HG02610 (cell line): ENCODE measurements around the gene LASP1NB.
A peak's percentile ranks its signal among the peaks of the same experiment; 100 is the strongest.
"Not testable (repeated sequence)": the region's sequence is repeated elsewhere in the genome, so short reads cannot be mapped to it uniquely, and the experiment has no call there.

Experiments
- ATAC-seq: cut with Tn5 transposase; IDR thresholded peaks from one replicate; pipeline ENCODE4 v1.9.1; 2021; ENCODE audit warnings: mild to moderate bottlenecking, moderate library complexity; ENCODE audit not compliant: unreplicated experiment

The LASP1NB gene

DNA sequence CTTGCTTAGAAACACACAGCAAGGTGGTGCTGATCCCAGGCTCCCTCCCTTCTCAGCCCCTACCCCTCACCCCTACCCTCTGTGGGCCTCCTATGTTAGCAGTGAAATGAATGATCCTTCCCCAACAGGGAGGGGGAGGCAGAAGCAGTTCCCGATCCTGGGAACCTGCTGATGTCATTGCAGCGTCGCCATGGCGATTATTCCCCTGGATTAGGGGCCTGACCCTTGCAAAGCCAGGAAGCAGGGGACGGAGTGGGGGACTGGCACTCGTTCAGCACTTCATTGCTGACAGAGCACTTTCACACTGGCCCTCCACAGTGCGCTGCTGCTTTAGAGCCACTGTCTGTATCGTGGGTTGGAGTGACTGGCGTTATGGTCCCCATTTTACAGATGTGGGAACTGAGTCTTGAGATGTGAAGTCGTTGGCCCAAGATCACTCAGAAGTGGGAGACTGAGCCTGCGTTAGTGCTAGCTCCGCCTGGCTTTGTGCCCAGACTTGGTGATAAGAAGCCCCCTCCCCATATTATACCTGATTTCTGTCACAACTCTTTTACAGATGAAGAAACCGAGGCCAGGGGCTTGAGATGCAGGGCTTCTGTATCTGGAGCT lies 29.0 kb upstream of the LASP1NB start:
- ATAC-seq: no peak

DNA sequence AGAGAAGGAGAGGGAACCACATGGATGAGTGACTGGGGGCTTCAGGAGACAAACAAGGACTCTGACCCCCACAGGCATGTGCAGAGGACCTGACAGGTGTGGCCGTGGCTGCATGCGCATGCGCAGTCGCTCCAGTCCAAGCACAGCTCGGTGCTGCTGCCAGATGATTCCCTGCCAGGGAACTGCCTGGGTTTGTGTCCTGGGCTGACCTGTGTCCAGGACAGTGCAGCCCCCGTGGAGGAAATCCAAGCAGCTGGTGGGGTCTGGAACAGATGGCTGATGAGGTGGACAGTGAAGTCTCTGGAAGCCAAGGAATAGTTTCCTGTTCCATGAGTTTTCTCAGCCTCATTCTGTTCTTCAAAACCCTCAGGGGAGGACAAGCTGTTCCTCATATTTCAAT lies 28.2 kb upstream of the LASP1NB start:
- no peak for ATAC-seq

DNA sequence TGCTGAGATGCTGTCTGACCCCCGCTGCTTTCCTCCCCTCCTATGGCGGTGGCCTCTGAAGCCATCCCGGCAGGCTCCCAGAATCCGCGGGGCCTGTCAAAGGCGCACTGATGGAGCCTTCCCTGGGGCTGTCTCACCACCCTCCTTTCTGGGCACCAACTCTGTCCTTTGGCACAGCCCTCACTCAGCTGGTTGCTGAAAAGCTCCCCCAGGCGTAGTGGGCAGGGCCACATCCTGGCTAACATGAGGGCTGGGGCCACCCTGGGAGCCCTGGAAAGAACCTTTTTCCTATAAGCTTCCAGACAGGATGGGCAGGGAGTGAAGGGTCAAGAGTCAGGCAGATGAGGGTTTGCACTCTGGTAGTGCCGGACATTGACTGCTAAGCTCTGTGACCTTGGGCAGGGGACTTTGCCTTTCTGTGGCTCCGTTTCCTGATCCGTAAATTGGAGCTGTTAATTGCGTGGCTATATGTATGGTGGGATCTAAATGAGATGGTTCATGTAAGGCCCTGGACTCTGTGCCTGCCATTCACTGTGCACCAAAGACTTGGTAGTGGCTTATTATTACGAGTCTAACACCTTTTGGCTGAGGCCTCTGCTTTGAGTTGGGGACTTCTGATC lies 27.6 kb upstream of the LASP1NB start:
- no peak for ATAC-seq

DNA sequence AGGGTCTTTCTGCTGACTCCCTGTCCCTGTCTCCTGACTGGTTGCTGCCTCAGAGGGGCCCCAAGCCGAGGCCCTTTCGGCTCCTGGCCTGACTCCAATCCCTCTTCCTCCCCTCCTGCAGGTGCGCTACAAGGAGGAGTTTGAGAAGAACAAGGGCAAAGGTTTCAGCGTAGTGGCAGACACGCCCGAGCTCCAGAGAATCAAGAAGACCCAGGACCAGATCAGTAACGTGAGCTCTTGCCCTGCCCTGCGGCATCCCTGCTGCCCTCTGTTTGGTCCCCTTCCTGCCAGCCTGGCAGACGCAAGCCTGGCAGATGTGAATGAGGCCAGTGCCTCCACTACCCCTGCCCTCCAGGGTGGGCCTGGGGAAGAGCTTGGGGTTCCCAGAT lies 27.1 kb upstream of the LASP1NB start:
- peak; percentile 17 for ATAC-seq

DNA sequence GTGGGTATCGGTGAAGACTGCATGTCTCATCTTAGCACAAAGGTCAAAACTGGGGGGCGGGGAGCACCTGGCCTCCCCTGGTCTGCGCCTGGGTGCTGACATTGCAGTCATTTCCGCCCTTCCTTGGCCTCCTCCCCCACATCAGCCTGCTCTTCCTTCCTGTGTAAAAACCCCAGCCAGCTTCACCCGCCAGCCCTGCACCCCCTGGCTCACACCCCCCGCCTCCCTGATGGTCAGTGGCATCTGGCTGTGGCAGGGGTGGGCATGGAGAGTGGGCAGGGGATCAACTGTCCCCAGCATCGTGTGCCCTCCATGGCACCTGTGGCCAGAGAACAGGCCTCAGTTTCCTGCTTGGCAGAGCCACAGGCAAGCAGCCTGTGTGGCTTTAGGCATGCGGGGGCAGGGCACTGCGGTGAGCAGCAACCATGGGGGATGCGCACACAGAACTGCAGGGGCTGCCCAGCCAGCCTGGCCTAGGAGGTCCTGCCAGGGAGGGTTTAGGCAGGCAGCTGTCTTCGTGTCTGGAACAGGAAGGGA lies 26.5 kb upstream of the LASP1NB start:
- peak; percentile 69 for ATAC-seq

DNA sequence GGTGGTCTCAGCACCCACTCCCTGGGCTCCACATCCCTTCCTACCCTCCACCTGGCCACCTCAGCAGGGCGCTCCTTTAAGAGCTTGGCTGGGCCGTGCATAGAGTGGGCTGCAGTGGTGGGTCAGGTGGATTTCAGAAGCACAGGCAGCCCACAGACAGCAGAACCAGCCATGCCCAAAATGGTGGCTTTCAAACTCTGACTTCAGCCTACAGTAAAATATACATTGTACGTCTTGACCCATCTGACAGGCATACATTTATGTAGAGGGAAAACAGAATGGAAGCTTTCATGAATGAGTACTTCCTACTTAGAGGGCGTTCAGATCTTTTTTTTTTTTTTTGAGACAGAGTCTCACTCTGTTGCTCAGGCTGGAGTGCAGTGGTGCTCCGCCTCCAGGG lies 26.0 kb upstream of the LASP1NB start:
- ATAC-seq: no peak

DNA sequence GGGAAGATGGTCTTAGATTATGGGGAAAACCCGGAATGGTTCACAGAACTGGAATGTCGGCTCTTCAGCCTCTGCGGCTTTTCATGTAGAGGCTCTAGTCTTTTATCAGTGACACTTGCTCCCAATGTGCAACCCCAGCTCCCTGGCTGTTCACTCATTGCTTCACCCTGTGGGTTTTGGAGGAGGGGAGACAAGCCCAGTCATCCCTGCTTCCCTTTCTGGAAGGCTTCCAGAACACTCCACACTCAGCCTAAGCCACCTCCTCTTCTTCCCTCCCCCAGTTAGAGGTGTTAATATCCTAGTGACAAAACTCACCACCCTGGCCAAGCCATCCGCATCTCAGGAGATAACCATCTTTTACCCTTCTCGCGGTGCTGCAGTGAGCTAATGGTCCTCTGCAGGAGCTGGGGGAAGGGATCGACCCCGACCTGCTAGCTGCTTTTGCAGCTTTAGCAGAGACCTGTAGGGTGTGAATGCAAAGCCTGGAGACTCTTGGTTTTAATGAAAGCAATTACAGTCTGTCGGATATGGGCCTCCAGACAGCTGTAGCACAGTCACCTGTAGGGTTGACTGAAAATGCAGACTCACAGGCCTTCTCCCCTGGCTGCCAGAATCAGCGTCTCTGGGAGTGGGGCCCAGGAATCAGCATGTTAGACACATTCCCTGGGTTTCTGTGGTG lies 24.3 kb upstream of the LASP1NB start:
- ATAC-seq: no peak

DNA sequence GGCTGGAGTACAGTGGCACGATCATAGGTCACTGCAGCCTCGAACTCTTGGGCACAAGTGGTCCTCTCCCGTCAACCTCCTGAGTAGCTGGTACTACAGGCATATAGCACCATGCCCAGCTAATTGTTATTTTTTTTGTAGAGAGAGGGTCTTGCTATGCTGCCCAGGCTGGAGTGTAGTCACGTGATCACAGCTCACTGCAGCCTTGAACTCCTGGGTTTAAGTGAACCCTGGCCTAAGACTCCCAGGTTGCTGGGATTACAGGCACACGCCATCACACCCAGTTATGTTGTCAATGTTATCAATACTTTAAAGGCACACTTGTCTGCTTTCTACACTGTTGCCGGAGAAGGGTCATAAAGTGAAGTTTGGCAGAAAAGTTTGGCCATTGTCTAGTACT lies 22.0 kb upstream of the LASP1NB start:
- no peak for ATAC-seq

DNA sequence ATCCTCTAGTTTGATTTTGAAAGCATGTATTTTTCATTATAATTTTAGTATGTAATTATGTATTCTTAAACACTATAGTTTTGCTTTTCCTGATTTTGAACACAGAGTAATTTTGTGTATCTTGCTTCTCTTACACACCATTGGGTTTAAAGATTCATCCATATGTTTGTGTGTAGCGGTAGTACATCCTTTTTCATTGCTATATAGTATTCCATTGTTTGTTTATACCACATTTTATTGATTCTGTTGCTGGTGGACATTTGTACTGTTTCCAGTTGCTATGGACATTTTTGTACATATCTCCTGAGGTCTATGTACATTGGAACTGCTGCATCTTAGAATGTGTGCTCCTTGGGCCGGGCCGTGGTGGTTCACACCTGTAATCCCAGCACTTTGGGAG lies 20.5 kb upstream of the LASP1NB start:
- no peak for ATAC-seq

DNA sequence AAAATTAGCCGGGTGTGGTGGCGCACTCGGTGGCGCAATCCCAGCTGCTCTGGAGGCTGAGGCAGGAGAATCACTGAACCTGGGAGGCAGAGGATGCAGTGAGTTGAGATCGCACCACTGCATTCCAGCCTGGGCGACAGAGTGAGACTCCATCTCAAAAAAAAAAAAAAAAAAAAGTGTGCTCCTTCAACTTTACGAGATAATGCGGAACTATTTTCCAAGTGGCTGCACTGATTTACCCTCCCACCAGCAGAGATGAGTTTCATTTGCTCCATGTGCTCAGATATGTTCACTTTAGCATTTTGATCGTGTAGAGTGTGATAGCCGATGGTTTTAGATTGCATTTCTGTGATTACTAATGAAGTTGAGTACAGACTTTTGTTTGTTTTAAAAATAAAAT lies 20.0 kb upstream of the LASP1NB start:
- no peak for ATAC-seq

DNA sequence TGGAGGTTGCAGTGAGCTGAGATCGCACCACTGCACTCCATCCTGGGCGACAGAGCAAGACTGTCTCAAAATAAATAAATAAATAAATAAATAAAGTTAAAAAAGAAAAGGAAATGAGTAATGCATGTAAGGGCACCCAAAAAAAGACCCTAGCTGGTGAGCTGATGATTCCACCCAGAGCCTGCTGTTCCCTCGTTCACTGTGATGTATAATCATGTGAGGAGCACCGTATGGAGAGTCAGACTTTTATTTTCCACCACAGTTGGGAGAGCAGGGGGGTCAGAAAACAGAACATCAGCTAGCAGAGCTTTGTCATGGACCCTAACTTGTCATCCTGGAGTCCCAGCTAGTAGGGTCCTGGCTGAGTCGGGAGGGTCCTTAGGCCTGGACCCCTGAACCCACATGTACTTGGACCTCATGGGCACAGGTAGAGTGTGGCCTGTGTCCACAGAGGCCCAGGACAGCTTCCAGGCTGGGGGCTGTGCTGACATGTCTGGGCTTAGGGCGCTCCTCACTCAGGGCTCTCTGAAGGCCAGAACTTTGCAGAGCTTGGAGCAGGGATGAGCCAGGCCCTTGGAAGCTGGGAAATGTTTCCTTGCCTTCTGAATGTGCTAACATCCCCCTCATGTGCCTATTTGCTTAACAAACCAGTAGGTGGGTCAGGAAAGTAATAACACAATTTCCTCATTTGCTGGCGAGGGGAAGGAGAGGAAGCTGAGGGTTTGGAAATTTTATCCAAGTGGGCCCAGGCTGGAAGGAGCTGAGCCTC lies 18.8 kb upstream of the LASP1NB start:
- ATAC-seq: no peak

DNA sequence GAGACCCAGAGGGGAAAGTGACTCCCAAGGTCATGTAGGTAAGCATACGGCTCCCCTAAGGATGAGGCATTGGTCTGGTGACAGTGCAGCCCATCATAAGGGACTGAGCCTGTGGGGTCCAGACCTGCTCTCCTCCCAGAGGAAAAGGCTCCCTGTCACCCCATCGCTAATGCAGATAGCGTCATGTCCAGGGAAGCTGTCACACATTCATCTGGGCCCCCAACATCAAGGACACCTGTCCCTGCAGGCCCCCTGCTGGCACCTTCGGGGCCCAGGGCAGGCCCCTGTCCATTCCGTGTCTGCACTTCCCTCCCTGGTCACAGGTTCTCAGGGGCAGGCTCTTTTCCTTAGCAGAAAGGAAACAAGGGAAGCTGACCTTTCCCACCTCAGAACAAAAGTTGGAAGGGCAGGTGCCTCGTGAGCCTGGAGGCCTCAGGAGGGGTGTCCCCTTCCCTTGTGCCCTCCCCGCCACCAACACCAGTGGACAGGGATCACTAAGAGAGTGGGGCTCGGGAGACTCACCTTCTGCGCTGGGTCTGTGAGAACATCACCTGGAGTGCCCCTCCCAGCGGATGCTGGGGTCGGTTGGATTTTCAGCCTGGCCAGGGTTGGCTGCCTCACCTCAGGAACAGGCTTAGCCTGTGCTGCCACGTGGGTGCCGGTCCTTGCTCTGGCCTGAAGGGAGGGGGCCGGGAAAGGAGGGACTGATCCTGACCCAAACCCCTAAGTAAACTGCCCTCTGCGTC lies 17.3 kb upstream of the LASP1NB start:
- no peak for ATAC-seq

DNA sequence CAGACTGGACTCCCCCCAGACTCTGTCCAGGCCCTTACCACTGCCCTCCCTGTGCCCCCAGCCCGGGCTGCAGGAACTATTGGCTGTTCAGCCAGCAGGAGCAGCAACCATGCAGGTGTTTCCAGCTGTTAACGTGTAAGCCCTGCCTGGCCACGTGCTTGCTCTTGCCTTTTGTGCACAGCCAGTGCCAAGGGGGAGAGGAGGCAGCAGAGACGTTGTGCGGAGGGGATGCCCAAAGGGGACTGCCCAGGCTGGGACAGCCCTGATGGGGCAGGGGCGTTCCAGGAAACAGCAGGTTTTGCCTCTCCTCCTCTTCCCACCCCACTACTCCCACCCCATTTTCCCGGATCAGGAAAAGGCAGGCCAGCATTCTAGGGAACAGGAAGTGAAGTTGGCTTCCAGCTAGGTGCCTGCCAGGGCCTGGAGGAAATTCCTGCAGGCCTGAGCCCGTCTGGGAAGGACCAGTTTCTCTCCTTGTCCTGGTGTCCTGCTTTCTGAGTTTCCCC lies 16.7 kb upstream of the LASP1NB start:
- ATAC-seq: no peak

DNA sequence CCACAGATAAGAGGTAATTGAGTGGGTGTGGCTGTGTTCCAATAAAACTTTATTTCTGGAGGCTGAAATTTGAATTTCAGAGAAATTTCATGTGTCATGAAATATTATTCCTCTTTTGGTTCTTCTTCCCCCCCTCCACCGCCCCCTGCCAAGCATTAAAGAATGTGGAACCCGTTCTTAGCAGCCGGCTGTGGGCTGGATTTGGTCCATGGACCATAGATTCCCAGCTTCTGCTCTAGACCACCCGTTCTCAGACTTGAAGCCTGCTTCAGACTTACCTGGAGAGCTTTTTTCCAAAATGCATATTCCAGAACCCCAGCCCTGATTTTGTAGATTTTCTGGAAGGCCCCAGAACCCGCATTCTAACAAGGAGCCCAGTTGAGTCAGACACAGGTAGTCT lies 15.1 kb upstream of the LASP1NB start:
- ATAC-seq: no peak

DNA sequence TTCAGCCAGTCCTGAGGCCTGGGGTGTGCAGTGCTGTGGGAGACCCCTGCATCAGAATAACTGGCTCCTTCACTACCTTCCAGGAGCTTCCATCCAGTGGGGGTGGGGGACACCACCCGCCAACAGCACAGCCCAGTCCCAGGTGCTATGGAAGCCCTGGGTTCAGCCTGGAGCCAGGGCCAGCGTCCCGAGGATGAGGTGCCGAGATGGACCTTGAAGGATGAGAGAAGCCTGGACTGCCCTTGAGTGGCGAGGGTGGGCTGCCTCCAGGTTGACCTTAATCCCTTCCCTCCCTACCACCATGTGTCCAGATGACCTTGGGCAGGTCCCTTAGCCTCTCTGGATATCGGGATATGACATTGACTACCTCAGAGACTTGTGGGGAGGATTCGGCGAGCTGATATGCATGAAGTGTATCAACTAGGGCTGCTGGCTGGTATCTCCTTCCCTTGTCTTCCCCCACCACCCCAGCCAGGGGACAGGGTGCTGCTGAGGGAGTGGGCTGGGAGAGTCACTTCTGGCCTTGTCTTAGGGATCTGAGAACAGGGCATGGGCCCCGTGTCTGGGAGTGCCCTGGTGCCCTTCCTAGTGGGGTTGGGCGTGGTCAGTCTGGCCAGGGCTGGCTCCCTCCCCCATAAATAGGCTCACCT lies 14.2 kb upstream of the LASP1NB start:
- no peak for ATAC-seq

DNA sequence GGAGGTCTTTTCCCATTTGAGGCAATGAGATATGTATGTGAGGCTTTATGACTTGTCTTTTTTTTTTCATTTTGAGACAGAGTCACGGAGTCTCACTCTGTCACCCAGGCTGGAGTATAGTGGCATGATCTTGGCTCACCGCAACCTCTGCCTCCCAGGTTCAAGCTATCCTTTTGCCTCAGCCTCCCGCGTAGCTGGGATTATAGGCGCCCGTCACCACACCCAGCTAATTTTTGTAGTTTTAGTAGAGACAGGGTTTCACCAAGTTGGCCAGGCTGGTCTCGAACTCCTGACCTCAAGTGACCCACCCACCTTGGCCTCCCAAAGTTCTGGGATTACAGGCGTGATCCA lies 13.7 kb upstream of the LASP1NB start:
- ATAC-seq: not testable (repeated sequence)

DNA sequence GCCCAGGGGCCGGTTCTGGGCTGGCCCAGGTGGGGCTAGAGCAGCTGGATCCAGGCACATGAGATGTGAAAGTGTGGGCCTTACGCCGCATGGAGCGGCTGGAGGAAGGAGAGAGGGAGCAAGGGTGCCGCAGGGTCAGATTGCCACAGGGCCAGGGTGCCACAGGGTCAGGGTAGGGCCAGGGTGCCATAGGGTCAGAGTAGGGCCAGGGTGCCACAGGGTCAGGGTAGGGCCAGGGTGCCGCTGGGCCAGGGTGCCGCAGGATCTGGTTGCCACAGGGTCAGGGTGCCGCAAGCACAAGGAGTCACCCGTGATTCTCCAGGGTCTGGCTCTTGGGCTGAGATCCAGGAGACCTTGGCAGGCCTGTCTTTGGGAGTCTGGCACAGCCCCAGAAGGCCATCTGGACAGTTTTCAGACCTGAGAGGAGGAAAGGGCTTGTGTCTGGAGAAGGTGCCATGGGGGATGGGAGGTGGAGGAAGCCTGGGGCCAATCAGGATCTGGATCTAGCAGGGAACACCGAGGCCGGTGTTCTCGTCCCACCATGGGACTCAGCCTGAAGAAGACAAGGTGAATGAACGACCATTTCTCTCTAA lies 13.1 kb upstream of the LASP1NB start:
- no peak for ATAC-seq

DNA sequence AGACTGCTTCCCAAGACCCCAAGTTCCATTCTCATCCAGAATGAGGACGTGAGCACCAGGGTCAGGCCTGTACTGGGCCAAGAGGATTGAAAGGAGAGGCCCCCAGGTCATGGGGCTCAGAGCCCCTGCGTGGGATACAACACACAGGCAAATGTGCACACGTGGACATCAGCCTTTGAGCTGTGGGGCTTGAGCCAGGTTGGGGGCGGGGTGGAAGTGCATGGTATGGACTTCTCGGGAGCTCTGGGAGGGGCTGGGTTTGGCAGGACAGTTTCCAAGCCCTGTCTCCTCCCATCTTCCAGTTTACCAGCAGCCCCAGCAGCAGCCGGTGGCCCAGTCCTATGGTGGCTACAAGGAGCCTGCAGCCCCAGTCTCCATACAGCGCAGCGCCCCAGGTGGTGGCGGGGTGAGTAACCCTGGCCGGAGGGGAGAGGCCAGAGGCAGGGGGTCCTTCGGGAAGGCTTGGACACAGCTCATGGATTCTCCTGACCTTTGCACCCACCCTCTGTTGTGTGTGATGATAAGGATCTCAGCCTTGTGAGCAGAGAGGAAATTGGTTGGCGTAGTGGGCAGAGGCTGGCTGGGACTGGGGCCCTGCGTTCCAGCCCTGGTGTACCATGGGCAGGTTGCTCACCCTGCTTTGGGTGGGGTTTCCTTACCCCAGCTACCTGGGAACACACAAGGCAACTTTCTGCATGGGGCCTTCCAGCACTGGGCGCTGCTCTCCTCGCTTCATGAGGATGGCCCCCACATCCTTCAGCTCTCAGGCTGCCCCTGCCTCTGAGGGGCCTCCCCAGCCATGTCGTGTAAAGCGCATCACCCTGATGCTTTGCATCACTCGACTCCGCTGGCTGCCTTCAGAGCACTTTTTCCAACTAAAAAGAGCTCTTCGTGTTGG lies 10.4 kb upstream of the LASP1NB start:
- ATAC-seq: no peak

DNA sequence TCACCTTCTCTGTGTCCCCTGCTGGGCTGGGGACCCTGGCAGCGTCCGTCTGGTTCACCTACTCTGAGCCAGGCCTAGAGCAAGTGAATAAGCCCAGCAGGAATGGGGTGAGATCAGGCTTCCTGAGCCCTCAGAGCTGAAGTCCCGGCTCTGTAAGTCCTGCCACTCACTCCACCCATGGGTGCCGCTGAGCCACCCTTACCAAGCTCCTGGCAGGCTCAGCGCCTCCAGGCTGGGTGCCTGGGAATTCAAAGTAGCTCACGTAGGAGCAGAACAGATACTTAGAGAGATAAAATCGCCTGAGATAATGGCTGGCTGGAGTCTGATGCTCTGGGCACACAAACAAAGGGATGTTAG lies 9.8 kb upstream of the LASP1NB start:
- ATAC-seq: no peak
